Measurements from ENCODE around the gene ZNF805.
"Not testable (repeated sequence)": the region's sequence is repeated elsewhere in the genome, so short reads cannot be mapped to it uniquely, and the experiment has no call there.

DNA sequence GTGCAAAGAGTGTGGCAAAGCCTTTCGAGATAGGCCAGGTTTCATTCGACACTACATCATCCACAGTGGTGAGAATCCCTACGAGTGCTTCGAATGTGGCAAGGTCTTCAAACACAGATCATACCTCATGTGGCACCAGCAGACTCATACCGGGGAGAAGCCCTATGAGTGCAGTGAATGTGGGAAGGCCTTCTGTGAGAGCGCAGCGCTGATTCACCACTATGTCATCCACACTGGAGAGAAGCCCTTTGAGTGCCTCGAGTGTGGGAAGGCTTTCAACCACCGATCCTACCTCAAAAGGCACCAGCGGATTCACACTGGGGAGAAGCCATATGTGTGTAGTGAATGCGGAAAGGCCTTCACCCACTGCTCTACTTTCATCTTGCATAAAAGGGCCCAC is 13.3 kb downstream of the ZNF805 start:
- TF ChIP-seq, protein P1, sequence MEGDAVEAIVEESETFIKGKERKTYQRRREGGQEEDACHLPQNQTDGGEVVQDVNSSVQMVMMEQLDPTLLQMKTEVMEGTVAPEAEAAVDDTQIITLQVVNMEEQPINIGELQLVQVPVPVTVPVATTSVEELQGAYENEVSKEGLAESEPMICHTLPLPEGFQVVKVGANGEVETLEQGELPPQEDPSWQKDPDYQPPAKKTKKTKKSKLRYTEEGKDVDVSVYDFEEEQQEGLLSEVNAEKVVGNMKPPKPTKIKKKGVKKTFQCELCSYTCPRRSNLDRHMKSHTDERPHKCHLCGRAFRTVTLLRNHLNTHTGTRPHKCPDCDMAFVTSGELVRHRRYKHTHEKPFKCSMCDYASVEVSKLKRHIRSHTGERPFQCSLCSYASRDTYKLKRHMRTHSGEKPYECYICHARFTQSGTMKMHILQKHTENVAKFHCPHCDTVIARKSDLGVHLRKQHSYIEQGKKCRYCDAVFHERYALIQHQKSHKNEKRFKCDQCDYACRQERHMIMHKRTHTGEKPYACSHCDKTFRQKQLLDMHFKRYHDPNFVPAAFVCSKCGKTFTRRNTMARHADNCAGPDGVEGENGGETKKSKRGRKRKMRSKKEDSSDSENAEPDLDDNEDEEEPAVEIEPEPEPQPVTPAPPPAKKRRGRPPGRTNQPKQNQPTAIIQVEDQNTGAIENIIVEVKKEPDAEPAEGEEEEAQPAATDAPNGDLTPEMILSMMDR (IDR thresholded peaks at IDR 0.05): not testable (repeated sequence)
- TF ChIP-seq ZFX (IDR thresholded peaks at IDR 0.05; ENCODE audit: borderline replicate concordance): not testable (repeated sequence)
